CD4-positive, alpha-beta T cell treated with Interleukin-4 for 1 hour (primary cell): ENCODE results near the gene MYL2.
"Not testable (repeated sequence)": the region's sequence is repeated elsewhere in the genome, so short reads cannot be mapped to it uniquely, and the experiment has no call there.

Source experiments
- DNase-seq, 2 donors: peaks; one replicate each; pipeline ENCODE4 v3.0.0-alpha.2; 2020 to 2022

The MYL2 gene

DNA sequence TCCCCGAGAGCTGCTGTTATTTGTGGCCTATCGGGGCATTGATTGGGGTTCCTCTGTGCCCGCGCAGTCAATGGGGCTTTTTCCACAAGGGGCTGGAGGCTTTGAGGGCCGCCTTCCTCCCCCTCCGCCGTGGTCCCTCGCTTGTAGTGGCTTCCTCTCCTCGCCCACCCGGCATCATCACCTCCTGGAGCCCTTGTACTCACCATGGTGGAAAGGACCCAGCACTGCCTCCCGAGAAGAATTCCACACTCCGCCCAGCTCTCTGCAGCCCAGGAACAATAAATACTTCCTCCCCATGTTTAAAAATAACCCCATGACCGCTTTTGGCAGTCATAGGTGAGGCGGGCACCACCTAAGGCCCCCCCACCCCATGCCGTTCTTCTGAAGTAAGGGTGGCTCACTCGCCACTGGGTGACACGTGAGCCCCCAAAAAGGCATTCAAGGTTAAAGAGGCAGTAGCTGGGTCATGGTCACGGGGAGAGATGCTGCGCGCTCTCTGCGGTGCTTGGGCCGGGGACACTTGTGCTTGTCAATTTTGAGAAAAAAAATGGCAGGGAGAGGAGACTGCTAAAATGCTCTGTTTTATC, at the start of gene MYL2:
TSS of gene MYL2 (minus strand) at position 256 of the 587 bp plus-strand sequence. CDS start at position 206, 50 bp downstream.
- DNase-seq, result no peak

DNA sequence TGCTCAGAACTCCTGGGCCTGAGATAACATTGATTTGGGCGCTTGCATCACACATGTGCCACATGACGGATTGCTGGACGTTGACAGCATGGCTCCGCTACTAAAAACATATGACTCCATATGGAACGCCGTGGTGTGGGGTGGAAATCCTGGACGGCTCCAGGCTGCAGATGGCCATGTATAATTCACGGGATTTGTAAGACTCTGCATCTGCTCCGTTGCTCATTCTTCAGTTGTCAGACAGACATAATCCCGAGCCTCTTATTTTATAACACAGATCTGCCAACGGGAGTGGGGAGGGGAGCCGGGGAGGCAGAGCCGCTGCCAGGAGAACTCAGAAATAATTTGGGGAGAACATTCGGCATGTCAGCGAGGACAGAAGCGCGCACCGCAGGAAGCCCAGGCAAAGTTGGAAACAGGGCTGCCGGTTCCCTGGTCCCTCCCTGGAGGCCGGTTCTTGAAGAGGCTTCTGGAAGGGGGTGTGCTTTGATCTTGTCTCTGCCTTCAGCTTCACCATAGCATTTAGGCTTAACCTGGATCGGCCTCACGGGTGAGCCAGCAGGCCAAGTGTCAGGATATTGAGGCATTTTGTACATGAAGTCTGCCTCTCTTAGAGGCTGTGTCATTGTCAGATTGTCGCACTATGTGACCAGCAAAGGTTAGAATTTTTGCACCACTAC, 45.8 kb upstream of the MYL2 start:
- no peak for DNase-seq

- no peak for DNase-seq
Observed at GRCh38 chr12:110965574-110965973, 45.2 kb upstream of the MYL2 start.

GRCh38 chr12:110960795-110961194, 40.4 kb upstream of the MYL2 start:
- no peak for DNase-seq

- no peak for DNase-seq
Observed at GRCh38 chr12:110957652-110958051, 37.3 kb upstream of the MYL2 start.

GRCh38 chr12:110957159-110957558, 36.8 kb upstream of the MYL2 start:
- DNase-seq, result no peak

GRCh38 chr12:110950867-110951266, 30.5 kb upstream of the MYL2 start:
- DNase-seq, result not testable (repeated sequence)

DNA sequence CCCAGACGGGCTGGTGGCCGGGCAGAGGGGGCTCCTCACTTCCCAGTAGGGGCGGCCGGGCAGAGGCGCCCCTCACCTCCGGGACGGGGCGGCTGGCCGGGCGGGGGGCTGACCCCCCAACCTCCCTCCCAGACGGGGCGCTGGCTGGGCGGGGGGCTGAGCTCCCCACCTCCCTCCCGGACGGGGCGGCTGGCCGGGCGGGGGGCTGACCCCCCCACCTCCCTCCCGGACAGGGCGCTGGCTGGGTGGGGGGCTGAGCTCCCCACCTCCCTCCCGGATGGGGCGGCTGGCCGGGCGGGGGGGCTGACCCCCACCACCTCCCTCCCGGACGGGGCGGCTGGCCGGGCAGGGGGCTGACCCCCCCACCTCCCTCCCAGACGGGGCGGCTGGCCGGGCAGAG, 30.1 kb upstream of the MYL2 start:
- not testable (repeated sequence) for DNase-seq

GRCh38 chr12:110948041-110948440, 27.7 kb upstream of the MYL2 start:
- no peak for DNase-seq

DNA sequence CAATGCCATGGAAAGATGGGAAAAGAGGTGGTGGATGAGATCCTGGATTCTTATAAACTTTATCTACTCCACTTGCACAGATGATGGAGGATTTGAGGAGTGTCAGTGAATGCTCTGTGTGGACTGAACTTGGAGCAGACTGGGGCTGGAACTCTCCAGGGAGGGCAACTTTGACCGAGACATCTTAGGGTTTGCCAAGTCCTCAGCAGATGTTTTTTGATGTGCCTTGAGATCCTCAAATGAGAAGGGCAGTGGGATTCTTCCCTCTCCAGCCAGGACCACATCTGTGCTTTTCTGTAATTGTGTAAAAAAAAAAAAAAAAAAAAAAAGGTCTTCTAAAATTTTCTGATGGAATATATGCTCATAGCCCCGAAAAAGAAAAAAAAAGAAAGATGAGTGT, 23.0 kb upstream of the MYL2 start:
- no peak for DNase-seq

- DNase-seq, result no peak
Observed at GRCh38 chr12:110941391-110941790, 21.0 kb upstream of the MYL2 start.

DNA sequence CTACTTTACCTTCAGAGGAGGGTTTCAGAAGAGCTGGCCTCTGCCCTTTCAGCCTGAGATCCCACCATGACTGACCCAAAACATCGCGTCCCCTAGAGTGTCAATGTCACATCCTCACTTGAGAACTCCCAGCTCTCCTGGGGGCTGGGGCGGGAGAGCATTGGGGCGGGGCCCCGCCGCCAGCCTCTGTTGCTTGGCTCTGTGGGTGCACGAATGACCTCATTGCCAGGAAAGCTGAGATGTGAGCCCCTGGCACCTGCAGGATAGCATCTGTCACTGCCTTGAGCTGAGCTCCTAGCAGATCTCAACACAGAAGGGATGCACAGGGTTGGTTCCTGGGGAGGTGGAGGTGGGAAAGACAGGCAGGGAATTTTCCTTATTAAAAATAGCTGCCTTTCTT, 20.6 kb upstream of the MYL2 start:
- DNase-seq, result no peak

DNA sequence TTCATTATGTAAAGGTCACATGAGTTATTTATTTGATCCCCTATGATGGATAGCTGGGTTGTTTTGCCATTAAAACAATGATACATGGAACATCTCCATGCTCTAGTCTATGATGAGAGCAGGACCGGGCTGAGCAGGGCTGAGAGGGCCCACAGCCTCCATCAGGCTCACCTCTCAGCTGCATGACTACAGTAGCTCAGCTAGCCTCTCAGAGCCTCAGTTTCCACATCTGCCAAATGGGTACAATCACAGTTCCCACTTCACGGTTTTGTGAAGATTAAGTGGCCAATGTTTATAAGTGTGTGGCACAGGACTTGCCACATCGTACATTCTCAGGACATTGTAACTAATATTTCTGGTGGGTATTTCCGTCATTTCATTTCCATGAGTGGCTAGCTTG, 19.9 kb upstream of the MYL2 start:
- no peak for DNase-seq

- peak; percentile 39 to 45 for DNase-seq
Observed at GRCh38 chr12:110937104-110937641, 16.8 kb upstream of the MYL2 start.

DNA sequence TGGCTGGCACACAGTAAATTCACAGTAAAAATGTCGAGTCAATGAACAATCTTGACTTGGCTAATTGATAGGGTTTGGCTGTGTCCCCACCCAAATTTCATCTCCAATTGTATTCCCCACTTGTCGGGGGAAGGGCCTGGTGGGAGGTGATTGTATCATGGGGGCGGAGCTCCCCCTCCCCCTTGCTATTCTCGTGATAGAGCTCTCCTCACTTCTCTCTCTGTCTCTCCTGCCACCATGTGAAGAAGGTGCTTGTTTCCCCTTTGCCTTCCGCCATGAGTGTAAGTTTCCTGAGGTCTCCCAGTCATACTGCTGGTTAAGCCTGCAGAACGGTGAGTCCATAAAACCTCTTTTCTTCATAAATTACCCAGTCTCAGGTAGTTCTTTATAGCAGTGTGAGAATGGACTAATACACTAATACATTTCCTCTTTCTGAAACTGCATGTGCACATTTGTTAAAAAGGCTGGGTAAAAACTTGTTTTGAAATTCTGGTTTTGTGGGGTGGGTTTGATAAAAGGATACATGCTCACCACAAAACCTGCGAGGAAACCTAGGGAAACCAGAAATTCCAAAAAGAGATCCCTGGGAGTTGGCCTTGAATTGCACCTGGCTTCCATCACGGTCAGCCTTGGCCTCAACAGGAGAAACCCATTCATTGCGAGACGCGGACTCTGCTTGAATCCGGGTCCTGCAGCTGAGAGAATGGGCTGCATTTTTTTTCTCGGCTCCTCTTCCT, 16.2 kb upstream of the MYL2 start:
- no peak for DNase-seq

DNA sequence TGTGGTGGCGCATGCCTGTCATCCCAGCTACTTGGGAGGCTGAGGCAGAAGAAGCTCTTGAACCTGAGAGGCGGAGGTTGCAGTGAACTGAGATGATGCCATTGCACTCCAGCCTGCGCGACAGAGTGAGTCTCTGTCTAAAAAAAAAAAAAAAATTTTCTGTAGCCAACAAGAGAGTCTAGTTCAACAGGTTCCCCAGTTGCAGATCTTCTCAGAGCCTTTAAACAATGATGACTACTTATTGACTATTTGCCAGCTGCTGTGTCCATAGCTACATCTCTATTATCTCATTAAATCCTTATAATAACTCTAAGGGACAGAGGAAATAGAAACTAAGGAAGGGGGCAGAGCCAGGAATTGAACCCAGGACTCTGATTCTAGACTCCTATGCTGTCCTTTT, 15.2 kb upstream of the MYL2 start:
- DNase-seq, result no peak

- DNase-seq, result no peak
Observed at GRCh38 chr12:110934093-110934852, 13.9 kb upstream of the MYL2 start.

- no peak for DNase-seq
Observed at GRCh38 chr12:110933326-110933974, 13.1 kb upstream of the MYL2 start.

DNA sequence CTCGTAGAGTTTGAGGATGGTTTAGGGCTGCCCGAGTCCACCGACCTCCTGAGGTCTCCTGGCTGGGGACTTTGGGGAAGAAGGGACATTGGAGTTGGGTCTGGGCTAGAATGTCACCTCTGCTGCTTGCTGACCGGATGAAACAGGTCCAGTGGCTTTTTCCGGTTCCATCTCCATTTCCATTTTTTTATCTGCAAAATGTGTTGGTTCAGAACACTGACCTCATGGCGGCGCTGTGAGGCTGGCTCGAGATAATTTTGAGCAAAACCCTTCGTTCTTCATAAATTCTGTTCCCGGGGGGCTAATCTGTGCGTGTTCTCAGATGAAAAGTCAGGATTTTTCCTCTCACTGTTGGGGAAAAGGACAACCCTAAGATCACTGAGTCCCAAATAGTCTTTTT, 11.7 kb upstream of the MYL2 start:
- DNase-seq, result no peak

- no peak for DNase-seq
Observed at GRCh38 chr12:110931315-110931728, 10.9 kb upstream of the MYL2 start.

- no peak for DNase-seq
Observed at GRCh38 chr12:110930348-110931314, 10.3 kb upstream of the MYL2 start.
